PC-3 (cell line): ENCODE results near the gene ONECUT2. TPM values are rescaled to one million over a fixed set of nuclear protein-coding genes. Genes with fewer than 3 reads are reported as not detected.

Experiments used
- ATAC-seq: fragments of 200-7000 bp; cut with Tn5 transposase; 2 replicates; pipeline ENCODE4 v1.9.1; 2020; ENCODE audit warnings: mild to moderate bottlenecking, moderate library complexity
- BruUV-seq: library from RNA; stranded (reverse); fragments of 400-500 nt; replicated peaks from 2 replicates; lab custom pipeline; 2021; lab: Mats Ljungman, UMichigan
- CTCF ChIA-PET: fragments of 300-600 bp; sonication (Branson Sonifier 250); formaldehyde crosslinking; loops from one replicate; lab custom pipeline; 2022; ENCODE audit warnings: antibody characterized with exemption; lab: Charles Lee
- POLR2A ChIA-PET: fragments of 300-600 bp; sonication (Branson Sonifier 250); formaldehyde crosslinking; loops from one replicate; lab custom pipeline; 2022; ENCODE audit warnings: antibody characterized with exemption; ENCODE audit not compliant: unreplicated experiment; lab: Charles Lee
- DNase-seq: peaks from one replicate; pipeline ENCODE4 v3.0.0-alpha.2; 2015
- H2AFZ ChIP-seq: fragments of 300-600 bp; sonication (generic); 2 replicates; pipeline ENCODE4 v1.6.0; 2016; ENCODE audit warnings: antibody characterized with exemption, low read length
- H3F3A ChIP-seq: fragments of 300-600 bp; sonication (generic); one replicate; pipeline ENCODE4 v1.6.0; 2017; ENCODE audit warnings: antibody characterized with exemption, low read length, control low read depth, mild to moderate bottlenecking; ENCODE audit not compliant: unreplicated experiment
- H3K27ac ChIP-seq: fragments of 300-600 bp; sonication (generic); 2 replicates; pipeline ENCODE4 v1.5.1; 2016; ENCODE audit warnings: mild to moderate bottlenecking, low read length
- H3K27me3 ChIP-seq: fragments of 300-600 bp; sonication (generic); 2 replicates; pipeline ENCODE4 v1.6.1; 2016; ENCODE audit warnings: low read length, mixed read lengths
- H3K36me3 ChIP-seq: fragments of 300-600 bp; sonication (generic); 2 replicates; pipeline ENCODE4 v1.6.1; 2016; ENCODE audit warnings: low read depth, mixed run types, low read length, mixed read lengths
- H3K4me1 ChIP-seq: fragments of 300-600 bp; sonication (generic); 2 replicates; pipeline ENCODE4 v1.5.1; 2016; ENCODE audit warnings: low read length; ENCODE audit not compliant: insufficient read depth
- H3K4me2 ChIP-seq: fragments of 300-600 bp; sonication (generic); 2 replicates; pipeline ENCODE4 v1.6.0; 2016; ENCODE audit warnings: low read length
- H3K4me3 ChIP-seq: fragments of 300-600 bp; sonication (generic); 2 replicates; pipeline ENCODE4 v1.5.1; 2016; ENCODE audit warnings: mild to moderate bottlenecking, low read length, mixed read lengths
- H3K79me2 ChIP-seq: fragments of 300-600 bp; sonication (generic); 2 replicates; pipeline ENCODE4 v1.6.1; 2017; ENCODE audit warnings: low read length, mixed read lengths
- H3K9ac ChIP-seq: fragments of 300-600 bp; sonication (generic); 2 replicates; pipeline ENCODE4 v1.6.0; 2016; ENCODE audit warnings: mild to moderate bottlenecking, low read length
- H3K9me2 ChIP-seq: fragments of 300-600 bp; sonication (generic); replicated peaks from 2 replicates; pipeline ENCODE4 v1.6.1; 2016; ENCODE audit warnings: mixed run types, low read length, mixed read lengths
- H3K9me3 ChIP-seq: fragments of 300-600 bp; sonication (generic); 2 replicates; pipeline ENCODE4 v1.6.1; 2016; ENCODE audit warnings: low read length, mixed read lengths
- H4K20me1 ChIP-seq: fragments of 300-600 bp; sonication (generic); 2 replicates; pipeline ENCODE4 v1.6.1; 2016; ENCODE audit warnings: low read length, mixed read lengths
- CTCF ChIP-seq: fragments of 300-600 bp; sonication (generic); conservative IDR thresholded peaks from 2 replicates; pipeline ENCODE4 v1.5.1; 2017; ENCODE audit warnings: antibody characterized with exemption, low read depth, mild to moderate bottlenecking, low read length
- EZH2 ChIP-seq: fragments of 300-600 bp; sonication (generic); IDR thresholded peaks from one replicate; pipeline ENCODE4 v1.6.1; 2017; ENCODE audit warnings: antibody characterized with exemption, mild to moderate bottlenecking, low read length; ENCODE audit not compliant: unreplicated experiment
- EZH2phosphoT487 ChIP-seq: fragments of 300-600 bp; sonication (generic); IDR thresholded peaks from 2 replicates; pipeline ENCODE4 v1.6.1; 2018; ENCODE audit warnings: mild to moderate bottlenecking, antibody characterized with exemption, low read length, borderline replicate concordance
- intact Hi-C: fragments of 100-400 bp; cut with micrococcal nuclease; formaldehyde crosslinking; loops from 2 replicates; pipeline ENCODE4 v1.9.0; 2023
- total RNA-seq: library from RNA; depleted of rRNA; stranded (reverse); fragments of >200 nt; gene quantifications from 2 replicates; pipeline ENCODE4 v1.2.3, GENCODE V29; 2014

ONECUT2 gene
- total RNA-seq, 1 experiment from 2014 or later: 1.0 TPM

GRCh38 chr18:57439609-57439968, 4.4 kb downstream of the ONECUT2 start:
- no peak for DNase-seq
- Histone ChIP-seq H3K27ac (no peak overlapping the region), H3K9me2 (no peaks in the 10 kb centered on the region), H3K79me2 (no peaks in the 10 kb centered on the region), H3K27me3 (peaks cover 9% of the 10 kb centered on the region), H4K20me1 (no peaks in the 10 kb centered on the region), H3K9ac (no peak overlapping the region), H3K4me1 (peaks cover 4% of the 10 kb centered on the region; the same call in 1 of the 2 replicates), H2AFZ (no peak overlapping the region), H3K36me3 (no peaks in the 10 kb centered on the region), H3K9me3 (no peaks in the 10 kb centered on the region), H3K4me3 (no peak overlapping the region), H3F3A (no peaks in the 10 kb centered on the region), H3K4me2 (no peak overlapping the region)
- ChIA-PET CTCF (no interaction called here), POLR2A (no interaction called here)
- BruUV-seq: no TSS peak
- TF ChIP-seq EZH2: no peak
- no peak for TF ChIP-seq CTCF
- TF ChIP-seq EZH2phosphoT487: no peak
- ATAC-seq: no peak
- intact Hi-C loops: loop anchor here (5.0 kb wide), 1 partner anchor 692 kb away; no protein-coding TSS in a partner anchor

GRCh38 chr18:57439985-57440330, 4.8 kb downstream of the ONECUT2 start:
- no peaks in the 10 kb centered on the region for H4K20me1 ChIP-seq
- H3K4me3 ChIP-seq: no peak overlapping the region
- no TSS peak for BruUV-seq
- ATAC-seq (no peak), DNase-seq (no peak)
- H3K9ac ChIP-seq: no peak overlapping the region
- H3K4me2 ChIP-seq: no peak overlapping the region
- H3K36me3 ChIP-seq: no peaks in the 10 kb centered on the region
- TF ChIP-seq CTCF (no peak), EZH2 (no peak), EZH2phosphoT487 (no peak)
- CTCF ChIA-PET: no interaction called here
- peaks cover 4% of the 10 kb centered on the region; the same call in 1 of the 2 replicates for H3K4me1 ChIP-seq
- no peaks in the 10 kb centered on the region for H3F3A ChIP-seq
- no peak overlapping the region for H3K27ac ChIP-seq
- H2AFZ ChIP-seq: no peak overlapping the region
- no peaks in the 10 kb centered on the region for H3K9me2 ChIP-seq
- intact Hi-C loops: loop anchor here (5.0 kb wide), 1 partner anchor 693 kb away; no protein-coding TSS in a partner anchor
- POLR2A ChIA-PET: no interaction called here
- H3K79me2 ChIP-seq: no peaks in the 10 kb centered on the region
- no peaks in the 10 kb centered on the region for H3K9me3 ChIP-seq
- H3K27me3 ChIP-seq: 0 out of 2 replicates have a peak, but pooled peaks cover 7% of the 10 kb centered on the region

GRCh38 chr18:57440331-57441070, 5.3 kb downstream of the ONECUT2 start:
- no peak overlapping the region for H3K9ac ChIP-seq
- H3K27ac ChIP-seq: no peak overlapping the region
- no peak overlapping the region for H3K4me3 ChIP-seq
- H3K27me3 ChIP-seq: 0 out of 2 replicates have a peak, but pooled peaks cover 7% of the 10 kb centered on the region
- H3K9me2 ChIP-seq: no peaks in the 10 kb centered on the region
- ATAC-seq (no peak), DNase-seq (no peak)
- H3K4me1 ChIP-seq: peaks cover 4% of the 10 kb centered on the region; the same call in 1 of the 2 replicates
- POLR2A ChIA-PET: no interaction called here
- CTCF ChIA-PET: no interaction called here
- no peaks in the 10 kb centered on the region for H3K36me3 ChIP-seq
- BruUV-seq: no TSS peak
- no peaks in the 10 kb centered on the region for H3K9me3 ChIP-seq
- no peaks in the 10 kb centered on the region for H4K20me1 ChIP-seq
- no peaks in the 10 kb centered on the region for H3F3A ChIP-seq
- no peak overlapping the region for H3K4me2 ChIP-seq
- H3K79me2 ChIP-seq: no peaks in the 10 kb centered on the region
- H2AFZ ChIP-seq: no peak overlapping the region
- intact Hi-C loops: no loop called here
- TF ChIP-seq EZH2phosphoT487: no peak
- TF ChIP-seq EZH2: no peak
- TF ChIP-seq CTCF: no peak
